Epidermal melanocyte (primary cell): Measurements from ENCODE around the gene FDXACB1.
"Not testable (repeated sequence)": the region's sequence is repeated elsewhere in the genome, so short reads cannot be mapped to it uniquely, and the experiment has no call there.

ENCODE experiments used
- DNase-seq: peaks from one replicate; pipeline ENCODE4 v3.0.0; 2011; ENCODE audit warnings: low spot score; ENCODE audit not compliant: insufficient read length

The FDXACB1 gene

GRCh38 chr11:111909378-111909777 is 30.4 kb upstream of the FDXACB1 start:
- no peak for DNase-seq

GRCh38 chr11:111908639-111909305 is 29.8 kb upstream of the FDXACB1 start:
- DNase-seq = no peak

- DNase-seq = no peak
These were observed 27.7 kb upstream of the FDXACB1 start for GRCh38 chr11:111906680-111907079.

DNA sequence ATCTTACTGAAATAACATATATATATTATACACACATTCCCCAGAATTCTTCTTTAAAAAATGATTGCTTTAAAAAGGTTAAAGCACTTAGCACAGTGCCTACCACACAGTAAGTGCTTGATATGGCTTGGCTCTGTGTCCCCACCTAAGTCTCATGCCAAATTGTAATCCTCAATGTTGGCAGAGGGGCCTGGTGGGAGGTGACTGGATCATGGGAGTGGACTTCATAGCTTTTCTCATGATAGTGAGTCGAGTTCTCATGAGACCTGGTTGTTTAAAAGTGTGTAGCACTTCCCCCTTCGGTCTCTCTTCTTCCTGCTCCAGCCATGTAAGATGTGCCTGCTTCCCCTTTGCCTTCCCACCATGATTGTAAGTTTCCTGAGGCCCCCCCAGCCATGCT is 26.4 kb upstream of the FDXACB1 start:
- no peak for DNase-seq

- no peak for DNase-seq
These were observed 7.9 kb upstream of the FDXACB1 start for GRCh38 chr11:111886844-111887243.

DNA sequence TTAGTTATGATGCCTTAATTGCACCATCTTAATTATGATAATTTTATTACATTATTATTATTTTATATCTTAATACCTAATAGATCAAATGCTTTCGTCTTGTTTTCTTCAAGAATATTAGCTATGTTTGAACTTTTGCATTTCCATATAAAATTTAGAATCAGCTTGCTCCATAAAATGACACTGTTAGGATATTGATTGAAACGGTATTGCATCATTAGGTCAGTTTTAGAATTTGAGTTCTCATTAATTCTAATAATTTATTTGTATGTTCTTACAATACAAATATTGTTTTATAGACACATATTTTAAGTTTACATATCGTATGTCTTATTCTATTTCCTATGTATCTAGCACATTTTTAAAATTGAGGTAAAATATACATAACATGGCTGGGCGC is 7.1 kb upstream of the FDXACB1 start:
- no peak for DNase-seq

DNA sequence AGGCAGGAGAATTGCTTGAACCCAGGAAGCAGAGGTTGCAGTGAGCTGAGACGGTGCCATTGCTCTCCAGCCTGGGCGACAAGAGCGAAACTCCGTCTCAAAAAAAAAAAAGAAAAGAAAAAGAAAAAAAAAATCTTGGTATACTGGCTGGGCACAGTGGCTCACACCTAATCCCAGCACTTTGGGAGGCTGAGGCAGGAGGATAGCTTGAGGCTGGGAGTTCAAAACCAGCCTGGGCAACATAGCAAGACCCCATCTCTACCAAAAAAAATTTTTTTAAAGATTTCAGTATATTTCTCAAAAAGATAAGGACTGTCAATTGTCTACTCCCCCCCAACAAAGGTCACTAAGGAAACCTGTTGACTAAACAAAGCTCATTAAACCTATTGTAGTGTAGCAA is 6.1 kb upstream of the FDXACB1 start:
- DNase-seq = not testable (repeated sequence)

DNA sequence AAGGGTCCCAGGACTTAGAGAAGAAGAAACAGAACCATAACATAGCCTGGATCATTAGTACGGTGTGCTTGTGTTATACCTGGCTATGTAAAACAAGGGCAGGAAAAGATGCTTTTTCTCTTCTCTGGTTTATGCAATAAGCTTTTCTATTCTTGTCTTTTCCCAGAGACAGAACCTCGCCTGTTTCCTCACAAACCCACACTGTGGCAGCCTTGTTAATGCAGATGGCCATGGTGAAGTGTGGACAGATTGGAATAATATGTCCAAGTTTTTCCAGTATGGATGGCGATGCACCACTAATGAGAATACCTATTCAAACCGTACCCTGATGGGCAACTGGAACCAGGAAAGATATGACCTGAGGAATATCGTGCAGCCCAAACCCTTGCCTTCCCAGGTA is 3.2 kb upstream of the FDXACB1 start:
- no peak for DNase-seq

DNA sequence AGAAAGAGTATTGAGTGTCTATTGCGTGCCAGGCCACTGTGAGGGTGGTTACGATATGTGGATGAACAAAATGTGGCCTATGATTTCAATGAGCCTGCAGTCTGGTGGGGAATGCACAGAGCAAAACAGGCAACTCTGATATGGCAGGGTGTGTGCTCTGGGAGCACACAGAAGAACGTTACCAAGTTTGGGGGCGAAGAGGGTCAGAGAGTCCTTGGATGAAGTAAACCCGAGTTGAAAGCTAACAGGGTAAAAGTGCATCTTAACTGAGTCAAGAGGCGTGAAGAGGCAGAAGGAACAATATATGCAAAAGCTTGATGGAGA is 634 bp upstream of the FDXACB1 start:
- DNase-seq = no peak

DNA sequence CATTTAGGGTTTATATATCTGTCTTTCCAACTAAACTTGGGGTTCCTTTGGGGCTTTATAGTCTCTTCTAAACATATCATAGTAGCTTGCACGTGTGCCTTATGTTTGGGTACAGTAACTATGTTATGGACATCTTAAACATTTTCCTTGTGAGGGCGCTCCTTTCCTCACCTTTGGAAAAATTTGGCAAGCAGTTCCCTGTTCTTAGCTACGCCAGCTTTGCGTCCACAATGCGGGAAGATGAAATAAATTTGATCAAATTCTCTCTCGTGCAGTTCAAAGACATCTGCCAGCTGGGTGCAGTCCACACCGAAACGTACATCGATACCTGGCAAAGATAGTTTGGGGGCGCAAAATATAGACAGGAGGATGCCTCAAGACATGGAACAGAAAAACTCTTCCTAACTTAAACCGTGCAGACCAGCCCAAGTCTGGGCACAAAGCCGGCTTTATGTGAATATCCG is 548 bp downstream of the FDXACB1 start:
- DNase-seq = no peak

DNA sequence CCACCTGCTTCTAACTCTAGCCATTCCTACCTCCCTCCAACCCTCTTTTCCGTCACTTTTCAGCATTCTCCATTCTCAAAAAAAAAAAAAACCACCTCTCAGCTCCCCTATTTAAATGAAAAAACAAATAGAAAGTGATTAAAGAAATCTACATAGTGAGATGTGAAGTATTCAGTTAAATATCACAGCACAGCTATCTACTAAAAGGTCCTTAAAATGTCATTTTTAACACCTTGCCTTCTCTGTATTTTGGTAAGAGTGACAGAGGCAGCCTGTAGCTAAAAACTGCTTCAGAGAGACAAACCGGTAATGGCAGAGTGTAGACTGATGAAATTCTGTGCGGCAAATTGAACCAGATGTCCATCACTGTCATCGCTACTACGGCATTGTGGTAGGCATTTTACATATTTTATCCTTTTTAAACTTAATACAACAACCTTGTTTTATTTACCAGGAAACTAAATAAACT is 7.2 kb downstream of the FDXACB1 start:
- DNase-seq = no peak

- peak; percentile 64 for DNase-seq
These were observed 7.9 kb downstream of the FDXACB1 start, which contains the start of gene ALG9 for GRCh38 chr11:111870886-111871692. Gene ALG9, minus strand, starts transcription at chr11:111871581. Its CDS starts 99 bp downstream, at chr11:111871482.

- no peak for DNase-seq
These were observed 8.5 kb downstream of the FDXACB1 start for GRCh38 chr11:111870522-111870885.

GRCh38 chr11:111870113-111870512 is 8.9 kb downstream of the FDXACB1 start:
- no peak for DNase-seq

- no peak for DNase-seq
These were observed 18.7 kb downstream of the FDXACB1 start for GRCh38 chr11:111860257-111860656.

DNA sequence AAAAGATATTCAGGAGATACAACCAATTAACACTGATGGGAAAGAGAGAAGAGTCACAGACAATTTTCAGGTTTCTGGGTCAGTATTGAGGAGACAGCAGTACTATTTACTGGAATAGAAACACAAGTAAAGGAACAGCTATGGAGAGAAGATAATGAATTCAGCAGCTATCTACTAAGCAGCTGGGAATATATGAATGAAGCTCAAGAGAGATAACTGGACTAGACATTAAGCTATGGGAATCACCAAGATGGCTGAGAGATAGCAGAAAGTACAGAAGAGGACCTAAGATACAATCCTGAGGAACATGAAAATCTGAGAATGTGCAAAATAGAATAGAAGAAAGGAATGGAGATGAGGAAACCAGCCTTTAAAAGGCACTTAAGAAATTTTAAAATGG is 23.5 kb downstream of the FDXACB1 start:
- DNase-seq = no peak

GRCh38 chr11:111852103-111852502 is 26.9 kb downstream of the FDXACB1 start:
- no peak for DNase-seq

DNA sequence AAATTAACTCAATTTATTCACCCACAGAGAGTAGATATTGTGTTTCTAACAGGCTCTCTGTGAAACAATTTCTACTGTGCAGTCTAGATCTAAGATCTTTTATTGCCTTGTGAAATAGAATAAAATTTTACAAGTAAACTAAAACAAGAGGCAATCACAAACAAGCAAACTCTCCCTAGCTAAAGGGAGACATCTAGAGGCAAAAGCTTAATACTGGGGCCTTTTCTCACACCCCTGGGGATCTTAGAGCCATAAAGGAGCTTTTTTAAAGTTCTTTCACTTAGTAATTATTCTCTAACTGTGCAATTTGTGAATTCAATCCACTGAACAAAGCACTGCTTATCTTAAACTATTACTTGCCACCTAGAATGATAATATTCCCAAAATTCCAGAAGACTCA is 27.3 kb downstream of the FDXACB1 start:
- DNase-seq = no peak

DNA sequence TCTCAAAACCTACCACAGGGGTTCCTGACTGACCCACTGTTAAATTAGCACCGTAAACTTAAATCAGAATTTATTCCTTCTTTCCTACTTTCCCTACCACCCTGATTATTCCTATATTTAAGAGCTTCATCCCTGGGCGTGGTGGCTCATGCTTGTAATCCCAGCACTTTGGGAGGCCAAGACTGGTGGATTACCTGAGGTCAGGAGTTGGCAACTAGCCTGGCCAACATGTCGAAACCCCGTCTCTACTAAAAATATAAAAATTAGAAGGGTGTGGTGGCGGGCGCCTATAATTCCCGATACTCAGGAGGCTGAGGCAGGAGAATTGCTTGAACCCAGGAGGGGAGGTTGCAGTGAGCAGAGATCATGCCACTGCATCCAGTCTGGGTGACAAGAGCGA is 27.9 kb downstream of the FDXACB1 start:
- no peak for DNase-seq

GRCh38 chr11:111849631-111850030 is 29.3 kb downstream of the FDXACB1 start:
- no peak for DNase-seq

DNA sequence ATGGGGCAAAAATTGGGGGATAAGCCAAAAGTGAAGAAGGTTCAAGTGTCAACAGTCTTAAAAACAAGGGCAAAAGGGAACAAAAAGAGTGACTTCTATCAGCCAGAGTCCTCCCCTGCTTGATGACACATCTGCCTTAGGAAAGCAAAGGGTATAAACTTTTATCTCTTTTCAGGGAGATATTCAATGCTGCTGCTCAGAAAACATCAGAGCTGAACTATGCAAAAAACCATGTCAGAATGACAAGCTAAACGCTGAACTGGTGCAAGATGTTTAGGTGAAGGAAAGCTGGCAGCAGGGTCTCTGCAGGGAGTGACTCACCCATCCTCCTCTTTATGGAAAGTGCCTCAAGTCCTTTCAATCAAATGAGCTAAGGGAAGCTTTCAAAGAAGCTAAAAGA is 32.3 kb downstream of the FDXACB1 start:
- no peak for DNase-seq

GRCh38 chr11:111846063-111846462 is 32.9 kb downstream of the FDXACB1 start:
- no peak for DNase-seq
